NCI-H1092 (cell line): ENCODE results near the gene SYT1.
A peak's percentile ranks its signal among the peaks of the same experiment; 100 is the strongest.
"Not testable (repeated sequence)": the region's sequence is repeated elsewhere in the genome, so short reads cannot be mapped to it uniquely, and the experiment has no call there.

Experiments used
- DNase-seq: peaks from one replicate; lab custom pipeline; 2025; lab: John Stamatoyannopoulos, UW

Gene SYT1

GRCh38 chr12:79141776-79142175 lies 277.2 kb downstream of the SYT1 start:
- no peak for DNase-seq

DNA sequence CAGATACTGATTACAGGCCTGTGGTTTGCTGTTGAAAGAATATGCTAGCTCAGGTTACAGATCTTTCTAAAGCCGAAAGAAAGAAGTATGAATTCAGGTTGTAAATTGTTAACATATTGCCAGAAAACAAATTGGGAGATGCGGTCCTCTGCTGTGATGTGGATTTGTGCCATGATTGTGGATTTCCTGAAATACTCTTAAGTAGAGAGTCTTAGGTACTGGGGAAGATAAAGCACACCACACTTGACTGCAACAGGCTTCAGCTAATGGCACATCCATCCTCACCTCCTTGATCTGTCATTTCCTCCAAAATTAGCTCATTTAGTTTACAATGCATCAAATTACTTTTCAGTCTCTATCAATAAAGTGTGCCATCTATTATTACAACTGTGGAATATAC lies 279.2 kb downstream of the SYT1 start:
- DNase-seq, result no peak

GRCh38 chr12:79151956-79152355 lies 287.4 kb downstream of the SYT1 start:
- DNase-seq, result no peak

GRCh38 chr12:79155683-79156082 lies 291.1 kb downstream of the SYT1 start:
- DNase-seq, result no peak

DNA sequence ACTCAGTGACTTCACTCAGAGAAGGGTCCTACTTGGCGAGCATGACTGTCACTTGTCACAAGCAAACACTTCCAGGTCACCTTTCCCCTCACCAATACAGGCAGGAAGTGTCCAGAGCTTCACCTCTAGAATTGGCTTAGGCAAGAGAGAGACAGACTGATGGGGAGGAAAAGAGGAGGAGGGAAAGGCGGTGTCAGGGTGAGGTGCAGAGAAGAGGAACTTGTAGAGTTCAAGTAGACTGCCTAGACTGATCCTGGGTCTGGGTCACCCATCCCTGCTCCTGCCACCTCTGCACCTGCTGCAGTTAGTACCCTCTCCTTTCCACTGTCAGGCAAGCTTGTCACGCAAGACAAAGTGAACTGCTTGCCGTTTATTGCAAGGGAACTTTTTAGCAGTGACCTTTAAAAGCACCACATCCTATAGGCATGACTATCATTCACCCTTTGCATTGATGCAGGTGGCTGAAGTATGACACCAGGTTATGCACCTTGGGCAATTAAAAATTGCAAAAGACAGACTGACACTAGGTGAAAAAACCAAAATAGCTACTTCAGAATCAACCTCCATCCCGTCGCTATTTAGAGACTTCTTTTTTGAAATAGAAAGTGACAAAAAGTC lies 292.4 kb downstream of the SYT1 start:
- DNase-seq, result no peak

DNA sequence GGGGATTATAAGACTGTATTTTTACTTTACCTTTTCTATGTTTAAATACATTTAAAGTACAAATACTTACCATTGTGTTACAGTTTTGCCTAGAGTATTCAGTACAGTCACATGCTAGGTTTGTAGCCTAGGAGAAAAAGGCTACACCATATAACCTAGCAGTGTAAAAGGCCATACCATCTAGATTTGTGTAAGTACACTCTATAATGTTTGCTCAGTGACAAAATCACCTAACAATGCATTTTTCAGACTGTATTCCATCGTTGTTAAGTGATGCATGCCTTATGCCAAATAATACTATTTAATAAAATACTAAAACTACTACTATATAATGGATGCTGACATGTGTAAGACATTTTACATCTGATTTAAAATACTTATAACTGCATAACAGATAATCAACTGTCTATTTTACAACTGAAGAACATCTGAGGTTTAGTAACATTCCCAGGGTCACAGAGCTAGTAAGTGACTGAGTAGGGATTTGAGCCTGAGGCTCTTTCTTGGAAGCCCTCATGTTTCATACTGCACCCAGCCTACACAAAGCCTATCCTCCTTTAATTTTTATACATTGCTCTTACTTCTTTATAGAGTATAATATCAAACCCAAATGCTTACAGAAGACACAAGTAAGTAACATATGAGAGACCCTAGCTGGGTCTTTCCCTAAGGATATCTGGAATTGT lies 296.8 kb downstream of the SYT1 start:
- no peak for DNase-seq

GRCh38 chr12:79162147-79162772 lies 297.7 kb downstream of the SYT1 start:
- DNase-seq, result no peak

- DNase-seq, result no peak
Measured at GRCh38 chr12:79162948-79163347, 298.4 kb downstream of the SYT1 start.

GRCh38 chr12:79164890-79165289 lies 300.3 kb downstream of the SYT1 start:
- DNase-seq, result no peak

- no peak for DNase-seq
Measured at GRCh38 chr12:79168687-79169086, 304.1 kb downstream of the SYT1 start.

GRCh38 chr12:79174626-79175025 lies 310.1 kb downstream of the SYT1 start:
- DNase-seq, result no peak

DNA sequence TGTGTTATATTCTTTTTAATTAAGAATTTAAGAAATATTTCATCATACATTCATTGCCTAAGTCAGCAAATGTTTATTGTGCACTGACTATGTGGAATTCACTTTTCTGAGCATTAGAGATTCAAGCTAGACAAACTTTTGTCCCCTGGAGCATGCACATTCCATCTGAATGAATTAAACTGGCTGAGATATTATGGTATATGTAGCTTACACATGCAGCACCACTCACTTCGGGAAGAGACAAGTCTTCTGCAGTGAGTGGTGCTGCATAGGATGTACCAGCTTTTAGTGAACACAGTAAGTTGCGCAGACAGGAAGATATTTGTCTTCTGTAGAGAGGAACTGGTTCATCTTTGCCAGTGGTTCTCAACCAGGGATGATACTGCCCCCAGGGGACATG lies 318.4 kb downstream of the SYT1 start:
- no peak for DNase-seq

GRCh38 chr12:79183926-79184325 lies 319.4 kb downstream of the SYT1 start:
- DNase-seq, result no peak

GRCh38 chr12:79186506-79186905 lies 321.9 kb downstream of the SYT1 start:
- DNase-seq, result no peak

DNA sequence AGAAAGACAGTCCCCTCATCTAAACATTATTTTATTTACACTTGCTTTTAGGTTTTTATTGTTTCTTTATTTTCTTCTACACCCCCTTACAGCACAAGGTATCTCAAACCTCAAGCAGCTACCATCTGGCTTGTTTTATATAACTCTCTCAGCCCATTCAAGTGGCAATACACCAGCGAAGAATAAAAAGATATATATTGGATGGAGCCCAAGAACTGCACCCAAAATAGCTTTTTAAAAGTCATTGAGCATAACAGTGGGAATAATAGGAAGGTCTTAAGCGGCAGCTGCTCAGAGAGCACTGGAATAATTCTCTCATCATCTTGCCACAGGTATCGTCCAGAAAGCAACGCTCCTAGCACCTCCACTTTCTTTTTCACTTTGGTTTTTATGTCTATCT lies 322.5 kb downstream of the SYT1 start:
- peak; percentile 57 for DNase-seq

DNA sequence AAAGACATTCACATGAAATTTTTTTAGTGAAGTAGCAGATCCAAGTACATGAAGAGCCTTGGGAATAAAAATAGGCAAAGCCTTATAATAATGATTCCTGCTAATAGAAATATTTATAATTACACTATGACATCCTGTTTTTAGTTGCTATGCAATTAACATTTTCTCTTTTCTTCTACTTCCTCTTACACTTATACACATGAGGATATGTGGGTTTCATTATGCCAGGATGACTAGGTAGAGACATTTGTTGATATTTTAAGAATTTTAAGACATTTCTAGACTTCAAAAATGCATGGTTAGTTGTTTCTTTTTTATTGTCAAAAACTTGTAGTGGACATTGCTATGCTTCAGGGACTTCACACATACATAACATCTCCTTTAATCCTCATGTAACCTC lies 326.8 kb downstream of the SYT1 start:
- no peak for DNase-seq

DNA sequence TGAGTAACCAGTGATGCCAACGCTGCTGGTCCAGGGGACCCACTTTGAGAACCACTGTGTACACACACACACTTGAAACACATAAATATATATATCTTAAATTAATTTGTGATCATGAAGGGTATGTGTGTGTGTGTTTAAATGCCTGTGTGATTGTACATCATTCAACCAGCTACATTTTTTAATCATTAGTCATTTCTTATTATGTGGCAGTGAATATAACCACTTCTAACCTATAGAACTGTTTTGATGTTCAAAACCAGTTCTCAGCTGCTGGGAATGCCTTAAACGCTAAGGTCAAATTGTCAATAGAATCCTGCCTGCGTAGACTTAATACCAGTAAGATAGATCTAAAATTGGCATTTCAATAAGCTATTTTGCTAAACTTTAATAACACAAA lies 330.0 kb downstream of the SYT1 start:
- DNase-seq, result no peak

DNA sequence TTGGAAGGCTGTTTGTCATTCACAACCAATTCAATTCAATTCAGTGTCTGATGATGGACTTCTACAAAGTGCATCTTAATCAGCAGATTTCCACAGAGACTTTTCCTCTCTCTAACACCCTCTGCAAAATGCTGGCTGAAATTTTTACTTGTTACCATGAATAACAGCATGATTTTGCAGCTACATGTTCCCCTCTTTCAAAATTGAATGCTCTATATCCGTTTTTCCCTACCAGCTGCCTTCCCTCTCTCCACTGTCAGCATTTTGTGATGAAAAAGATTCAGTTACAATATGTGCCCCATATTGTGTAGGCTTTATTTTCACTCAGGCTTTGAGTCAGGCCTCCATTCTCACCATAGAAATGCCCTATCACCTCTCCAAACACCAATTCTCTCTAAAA lies 334.6 kb downstream of the SYT1 start:
- no peak for DNase-seq

- peak; percentile 64 for DNase-seq
Measured at GRCh38 chr12:79200176-79200575, 335.6 kb downstream of the SYT1 start.

- no peak for DNase-seq
Measured at GRCh38 chr12:79203058-79203647, 338.6 kb downstream of the SYT1 start.

DNA sequence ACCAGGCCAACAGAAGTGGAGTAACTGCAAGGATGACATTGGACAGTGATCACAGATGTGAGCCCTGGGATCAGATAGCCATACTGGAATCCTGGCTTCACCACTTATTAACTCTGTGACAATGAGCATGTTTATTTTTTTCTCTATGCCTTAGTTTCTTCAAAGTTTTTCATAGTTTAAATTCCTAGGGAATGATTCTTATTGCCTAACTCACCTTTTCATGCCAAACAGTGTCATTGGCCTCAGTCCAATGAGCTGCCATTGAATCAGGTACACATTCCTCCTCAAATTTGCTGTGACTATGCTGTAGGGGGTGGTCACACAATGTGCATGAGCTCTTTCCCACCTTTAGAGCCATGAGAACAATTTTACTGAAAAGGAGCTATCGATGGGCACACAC lies 342.3 kb downstream of the SYT1 start:
- no peak for DNase-seq

- DNase-seq, result not testable (repeated sequence)
Measured at GRCh38 chr12:79210403-79210802, 345.8 kb downstream of the SYT1 start.

- no peak for DNase-seq
Measured at GRCh38 chr12:79217306-79217705, 352.7 kb downstream of the SYT1 start.
